GM18868 (cell line): ENCODE data around the gene S100A5.
"Not testable (repeated sequence)": the region's sequence is repeated elsewhere in the genome, so short reads cannot be mapped to it uniquely, and the experiment has no call there.

ENCODE experiments used
- ATAC-seq: cut with Tn5 transposase; IDR thresholded peaks from one replicate; pipeline ENCODE4 v1.9.1; 2021; ENCODE audit warnings: mild to moderate bottlenecking, moderate library complexity; ENCODE audit not compliant: unreplicated experiment

S100A5 gene

GRCh38 chr1:153535242-153536011 is 5.3 kb downstream of the S100A5 start, which contains the start of gene S100A6:
S100A6 (minus strand) TSS chr1:153535991; CDS start chr1:153535339, 652 bp downstream.
- peak; percentile 42 for ATAC-seq

GRCh38 chr1:153534925-153535241 is 5.9 kb downstream of the S100A5 start:
- no peak for ATAC-seq

DNA sequence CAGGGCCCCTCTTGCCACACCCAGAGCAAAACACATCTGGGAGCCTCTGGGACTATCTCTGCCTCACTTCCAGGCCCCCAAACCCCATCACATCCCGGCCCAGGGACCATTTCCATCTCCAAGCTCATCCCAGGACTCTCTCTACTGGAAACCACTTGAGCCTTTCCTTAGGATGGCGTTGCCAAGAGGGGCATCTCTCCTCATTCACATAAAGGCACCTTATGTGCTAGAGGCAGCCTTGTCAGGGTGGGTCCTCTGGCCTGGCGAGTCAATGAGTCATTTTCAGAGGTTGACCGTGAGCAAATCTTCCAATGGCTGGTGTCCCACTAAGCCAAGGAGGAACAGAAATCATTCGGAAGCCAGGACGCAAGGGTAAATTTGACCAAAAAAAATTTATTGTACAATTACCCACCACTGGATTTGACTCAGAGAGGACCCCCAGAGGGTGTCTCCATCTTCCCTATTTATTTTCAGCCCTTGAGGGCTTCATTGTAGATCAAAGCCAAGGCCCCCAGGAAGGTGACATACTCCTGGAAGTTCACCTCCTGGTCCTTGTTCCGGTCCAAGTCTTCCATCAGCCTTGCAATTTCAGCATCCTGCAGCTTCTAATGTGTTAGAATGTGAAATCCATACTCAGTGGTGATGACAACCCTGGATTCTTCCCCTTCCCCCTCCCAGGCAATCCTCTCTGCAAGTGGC is 6.4 kb downstream of the S100A5 start:
- ATAC-seq: no peak

DNA sequence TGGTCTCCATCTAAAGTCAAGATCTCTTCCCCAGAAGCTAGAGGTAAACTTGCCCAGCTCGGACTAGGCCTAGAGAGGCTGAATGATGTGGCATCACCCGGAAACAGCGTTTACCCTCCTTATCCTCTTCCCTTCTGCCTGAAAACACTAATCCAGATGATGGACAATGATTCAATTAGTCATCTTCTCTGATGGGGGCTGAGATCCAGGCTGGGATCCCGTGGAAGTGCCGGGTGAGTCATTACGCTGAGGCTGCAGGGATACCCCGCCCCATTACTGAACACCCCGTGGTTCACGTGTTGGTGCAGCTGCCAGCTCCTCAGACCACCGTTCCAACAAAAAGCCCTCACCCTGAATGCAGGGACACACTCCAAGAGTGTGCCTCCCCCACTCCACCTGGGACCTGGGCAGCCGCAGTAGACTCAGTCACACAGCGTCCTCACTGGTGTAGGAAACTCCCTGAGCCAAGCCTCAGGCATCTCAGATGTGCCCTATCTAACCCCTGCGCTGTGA is 7.0 kb downstream of the S100A5 start:
- ATAC-seq: no peak

DNA sequence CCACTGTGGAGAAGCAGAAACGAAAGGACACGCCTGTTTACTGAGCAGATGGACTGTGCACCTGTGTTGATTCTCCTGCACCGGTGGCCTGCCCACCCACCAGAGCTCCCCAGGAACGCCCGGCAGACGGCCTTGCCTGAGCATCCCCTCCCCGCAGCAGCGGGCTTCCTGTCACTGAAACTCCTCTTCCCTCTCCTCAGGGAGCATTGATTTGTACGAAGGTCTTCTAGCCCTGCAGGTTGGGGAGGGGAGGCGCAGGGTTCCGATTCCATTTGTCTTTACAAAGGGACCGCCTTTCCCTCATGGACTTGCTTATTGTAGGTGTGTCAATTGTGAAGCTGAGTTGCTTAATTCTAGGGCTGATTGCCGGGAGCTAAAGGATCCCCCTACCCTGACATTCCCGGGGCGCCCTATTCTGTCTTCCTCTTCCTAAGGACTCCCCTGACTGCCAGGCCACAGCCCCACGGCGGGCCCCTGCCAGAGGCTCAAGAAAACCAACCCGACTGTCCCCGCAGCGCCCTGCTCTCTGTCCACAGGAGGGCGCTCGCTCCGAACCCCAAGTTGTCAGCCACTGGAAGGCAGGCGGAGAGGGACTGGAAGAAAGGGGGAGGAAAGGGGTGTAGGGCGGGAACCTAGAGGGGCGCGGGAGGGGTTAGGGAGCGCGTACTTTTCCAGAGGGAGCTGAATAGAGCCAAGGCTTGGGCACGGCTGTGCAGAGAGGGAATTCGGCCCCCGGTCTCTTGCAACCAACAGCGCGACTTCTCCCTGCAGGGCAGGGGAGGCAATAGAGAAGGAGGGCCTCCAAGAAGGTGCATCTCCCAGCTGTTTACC is 7.8 kb downstream of the S100A5 start:
- no peak for ATAC-seq

GRCh38 chr1:153532181-153532580 is 8.6 kb downstream of the S100A5 start:
- ATAC-seq: no peak

DNA sequence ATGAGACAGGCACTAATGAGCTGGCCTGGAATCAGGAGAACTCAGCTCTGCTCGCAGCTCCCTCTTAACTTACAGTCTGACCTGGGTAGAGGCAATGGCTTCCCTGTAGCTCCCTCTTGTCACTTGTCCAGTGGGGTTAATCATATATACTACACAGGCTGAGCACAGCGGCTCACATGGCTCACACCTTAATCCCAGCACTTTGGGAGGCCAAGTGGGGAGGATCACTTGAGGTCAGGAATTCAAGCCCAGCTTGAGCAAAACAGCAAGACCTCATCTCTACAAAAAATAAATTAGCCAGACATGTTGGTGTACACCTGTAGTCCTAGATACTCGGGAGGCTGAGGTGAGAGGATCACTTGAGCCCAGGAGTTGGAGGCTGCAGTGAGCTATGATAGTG is 9.1 kb downstream of the S100A5 start:
- no peak for ATAC-seq

- ATAC-seq: no peak
Measured at GRCh38 chr1:153527683-153528040, 13.1 kb downstream of the S100A5 start.

- ATAC-seq: no peak
Measured at GRCh38 chr1:153527023-153527682, 13.6 kb downstream of the S100A5 start.

GRCh38 chr1:153526132-153526543 is 14.6 kb downstream of the S100A5 start:
- no peak for ATAC-seq

- no peak for ATAC-seq
Measured at GRCh38 chr1:153525088-153525728, 15.5 kb downstream of the S100A5 start.

GRCh38 chr1:153522353-153523048 is 18.2 kb downstream of the S100A5 start:
- not testable (repeated sequence) for ATAC-seq

- not testable (repeated sequence) for ATAC-seq
Measured at GRCh38 chr1:153521808-153522207, 18.9 kb downstream of the S100A5 start.

DNA sequence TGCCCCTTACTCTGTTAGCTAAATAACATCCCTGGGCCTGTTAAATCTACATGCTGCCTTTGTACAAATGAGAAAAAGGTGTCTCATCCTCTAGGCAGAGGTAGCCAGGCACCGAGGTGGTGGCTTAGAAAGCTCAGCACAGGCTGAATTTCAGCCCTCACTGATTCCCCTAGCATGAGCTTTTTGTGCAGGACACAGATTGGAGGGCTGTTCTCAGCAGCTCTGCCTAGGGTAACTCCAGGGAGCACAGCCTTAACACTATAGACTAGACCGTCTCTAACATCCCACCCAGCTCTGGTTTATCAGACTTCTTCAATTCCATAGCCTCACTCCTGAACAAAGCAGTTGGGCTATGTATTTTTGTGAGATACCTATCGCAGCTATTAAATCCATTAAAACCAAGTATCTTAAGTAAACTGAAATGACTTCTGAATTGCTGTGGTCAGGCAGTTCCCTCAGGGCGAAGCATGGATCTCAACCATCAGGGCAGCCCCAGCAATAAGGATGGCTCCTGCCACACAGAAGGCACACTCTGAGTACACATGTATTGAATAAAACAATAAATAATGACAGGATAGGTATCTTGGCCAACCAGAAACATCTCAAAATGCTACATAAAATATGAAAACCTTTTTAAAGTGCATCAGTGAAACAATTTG is 19.8 kb downstream of the S100A5 start:
- ATAC-seq: no peak

- not testable (repeated sequence) for ATAC-seq
Measured at GRCh38 chr1:153520137-153520691, 20.5 kb downstream of the S100A5 start.

GRCh38 chr1:153519242-153519641 is 21.5 kb downstream of the S100A5 start:
- ATAC-seq: no peak

- ATAC-seq: no peak
Measured at GRCh38 chr1:153515504-153516394, 25.0 kb downstream of the S100A5 start.

- no peak for ATAC-seq
Measured at GRCh38 chr1:153513666-153514065, 27.1 kb downstream of the S100A5 start.
